Measurements from ENCODE around the gene SIGLEC6.

The SIGLEC6 gene

GRCh38 chr19:51472607-51473006 lies 58.9 kb downstream of the SIGLEC6 start:
- no peak for DNase-seq

- no peak for DNase-seq
These were observed 59.9 kb downstream of the SIGLEC6 start for GRCh38 chr19:51471527-51471926.

GRCh38 chr19:51470966-51471365 lies 60.5 kb downstream of the SIGLEC6 start:
- no peak for DNase-seq

- no peak for DNase-seq
These were observed 61.8 kb downstream of the SIGLEC6 start for GRCh38 chr19:51469629-51470028.

GRCh38 chr19:51469162-51469561 lies 62.3 kb downstream of the SIGLEC6 start:
- no peak for DNase-seq

GRCh38 chr19:51468545-51468920 lies 62.9 kb downstream of the SIGLEC6 start:
- no peak for DNase-seq

GRCh38 chr19:51467864-51468544 lies 63.5 kb downstream of the SIGLEC6 start:
- DNase-seq, result no peak

Data from fibroblast of skin of back (primary cell).